Lower leg skin (tissue), 3 donors: Measurements from ENCODE around the gene IFT80.

Experiments used
- POLR2A ChIP-seq, 2 donors: fragments of 450-650 bp; IDR thresholded peaks; one replicate each; pipeline ENCODE4 v1.6.1; 2016 to 2017; ENCODE audit warnings: antibody characterized with exemption in 2 of 2, mild to moderate bottlenecking in 1 of 2, moderate library complexity in 1 of 2
- TF ChIP-seq, protein P1 (sequence below), 3 donors: fragments of 450-650 bp; IDR thresholded peaks; one replicate each; pipeline ENCODE4 v1.5.1; 2016; ENCODE audit warnings: antibody characterized with exemption in 3 of 3, mild to moderate bottlenecking in 3 of 3, moderate library complexity in 2 of 3

DNA sequence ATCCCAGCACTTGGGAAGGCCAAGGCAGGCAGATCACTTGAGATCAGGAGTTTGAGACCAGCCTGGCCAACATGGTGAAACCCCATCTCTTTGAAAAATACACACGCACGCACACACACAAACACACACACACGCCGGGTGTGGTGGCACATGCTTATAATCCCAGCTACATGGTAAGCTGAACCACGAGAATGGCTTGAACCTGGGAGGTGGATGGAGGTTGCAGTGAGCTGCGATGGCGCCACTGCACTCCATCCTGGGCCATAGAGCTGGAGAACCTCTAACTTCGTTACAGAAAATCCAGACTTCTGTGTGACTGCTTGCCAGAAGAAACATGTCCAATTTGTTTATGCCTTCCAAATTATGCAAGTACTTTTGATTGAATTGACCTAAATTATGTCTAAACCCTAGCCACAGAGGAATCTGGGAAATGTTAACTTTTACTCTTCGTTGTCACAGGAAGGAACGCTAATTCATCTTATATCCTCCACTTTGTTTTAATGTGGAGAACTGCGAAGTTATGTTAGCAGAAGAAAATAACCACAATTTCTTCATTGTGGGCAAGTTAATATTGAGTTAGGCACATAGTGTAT is 28.9 kb upstream of the IFT80 start:
- TF ChIP-seq POLR2A (IDR thresholded peaks at IDR 0.05), result no peak
- TF ChIP-seq, protein P1, sequence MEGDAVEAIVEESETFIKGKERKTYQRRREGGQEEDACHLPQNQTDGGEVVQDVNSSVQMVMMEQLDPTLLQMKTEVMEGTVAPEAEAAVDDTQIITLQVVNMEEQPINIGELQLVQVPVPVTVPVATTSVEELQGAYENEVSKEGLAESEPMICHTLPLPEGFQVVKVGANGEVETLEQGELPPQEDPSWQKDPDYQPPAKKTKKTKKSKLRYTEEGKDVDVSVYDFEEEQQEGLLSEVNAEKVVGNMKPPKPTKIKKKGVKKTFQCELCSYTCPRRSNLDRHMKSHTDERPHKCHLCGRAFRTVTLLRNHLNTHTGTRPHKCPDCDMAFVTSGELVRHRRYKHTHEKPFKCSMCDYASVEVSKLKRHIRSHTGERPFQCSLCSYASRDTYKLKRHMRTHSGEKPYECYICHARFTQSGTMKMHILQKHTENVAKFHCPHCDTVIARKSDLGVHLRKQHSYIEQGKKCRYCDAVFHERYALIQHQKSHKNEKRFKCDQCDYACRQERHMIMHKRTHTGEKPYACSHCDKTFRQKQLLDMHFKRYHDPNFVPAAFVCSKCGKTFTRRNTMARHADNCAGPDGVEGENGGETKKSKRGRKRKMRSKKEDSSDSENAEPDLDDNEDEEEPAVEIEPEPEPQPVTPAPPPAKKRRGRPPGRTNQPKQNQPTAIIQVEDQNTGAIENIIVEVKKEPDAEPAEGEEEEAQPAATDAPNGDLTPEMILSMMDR (IDR thresholded peaks at IDR 0.05), result no peak
